ENCODE results near the gene CRHR1. TPM values are rescaled to one million over a fixed set of nuclear protein-coding genes. Genes with fewer than 3 reads are reported as not detected.

CRHR1 gene
- total and polyA plus RNA-seq, 4 donors = not detected

DNA sequence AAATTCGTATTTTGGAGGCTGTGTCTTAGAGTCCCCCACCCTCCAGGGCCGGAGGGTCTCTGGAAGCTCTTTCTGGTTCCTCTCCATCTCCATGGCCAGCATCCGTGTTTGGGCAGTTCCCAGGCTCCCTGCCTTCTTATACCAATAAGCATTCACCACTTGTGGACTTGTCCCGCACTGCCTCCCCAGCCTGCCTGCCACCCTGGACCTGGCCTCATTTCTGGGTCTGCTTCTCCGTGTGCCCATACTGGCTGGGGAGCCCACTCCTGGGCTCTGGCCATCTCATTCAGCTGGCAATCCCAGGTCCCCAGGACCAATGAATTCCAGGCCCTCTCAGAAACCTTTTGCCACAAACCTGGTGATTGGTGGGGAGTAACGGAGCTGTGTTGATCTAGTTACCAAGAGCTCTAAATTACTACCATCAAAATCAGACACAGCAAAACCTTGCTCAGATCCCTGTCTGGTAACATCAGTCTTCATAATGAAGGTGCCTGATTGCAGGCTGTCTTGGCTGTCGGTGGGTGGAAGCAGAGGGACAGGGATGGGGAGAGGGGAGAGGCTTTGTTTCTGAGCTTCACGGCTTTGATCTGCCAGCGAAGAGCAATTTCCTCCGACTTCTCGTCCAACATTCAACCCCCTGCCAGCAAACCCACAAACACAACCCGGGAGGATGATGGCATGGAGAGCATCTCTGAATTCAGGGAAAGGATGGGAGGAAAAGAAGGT is 27.7 kb upstream of the CRHR1 start:
- TF ChIP-seq CTCF (IDR thresholded peaks at IDR 0.05; ENCODE audit: control extremely low read depth, extremely low read depth) = no peak
- DNase-seq (no peak), ATAC-seq (ENCODE audit: insufficient read depth, low FRiP score) (no peak)
- no peak overlapping the region for H3K4me3 ChIP-seq
- H3K9ac ChIP-seq (ENCODE audit: insufficient read depth in 1 of 2, low read length in 2 of 2) = no peak overlapping the region
- no peaks in the 10 kb centered on the region for H3K9me3 ChIP-seq (ENCODE audit: control insufficient read depth in 4 of 4, insufficient read depth in 3 of 4, low read length in 3 of 4)
- no peaks in the 10 kb centered on the region for H3K4me1 ChIP-seq (ENCODE audit: control insufficient read depth in 5 of 5, insufficient read depth in 5 of 5, low read length in 5 of 5)
- H3K36me3 ChIP-seq (ENCODE audit: control insufficient read depth in 4 of 4, insufficient read depth in 4 of 4, low read length in 4 of 4) = no peaks in the 10 kb centered on the region
- H3K27me3 ChIP-seq (ENCODE audit: control insufficient read depth in 3 of 3, insufficient read depth in 3 of 3, low read length in 2 of 3) = peaks cover 0 to 7% (median 2%) of the 10 kb centered on the region in 3 donors
- 46 to 51% methylated on average over 12 of the region's 12 CpGs for WGBS, 2 donors
- H3K27ac ChIP-seq (ENCODE audit: low read depth in 1 of 2, low read length in 1 of 2) = no peak overlapping the region

- Histone ChIP-seq H3K27ac (ENCODE audit: low read depth in 1 of 2, low read length in 1 of 2) (no peak overlapping the region), H3K9ac (ENCODE audit: insufficient read depth in 1 of 2, low read length in 2 of 2) (no peak overlapping the region), H3K9me3 (ENCODE audit: control insufficient read depth in 4 of 4, insufficient read depth in 3 of 4, low read length in 3 of 4) (no peaks in the 10 kb centered on the region), H3K27me3 (ENCODE audit: control insufficient read depth in 3 of 3, insufficient read depth in 3 of 3, low read length in 2 of 3) (peaks cover 0 to 7% (median 2%) of the 10 kb centered on the region in 3 donors), H3K4me3 (no peak overlapping the region), H3K36me3 (ENCODE audit: control insufficient read depth in 4 of 4, insufficient read depth in 4 of 4, low read length in 4 of 4) (no peaks in the 10 kb centered on the region), H3K4me1 (ENCODE audit: control insufficient read depth in 5 of 5, insufficient read depth in 5 of 5, low read length in 5 of 5) (no peaks in the 10 kb centered on the region)
- 80 to 89% methylated on average over 13 of the region's 13 CpGs for WGBS, 2 donors
- no peak for DNase-seq
- no peak for ATAC-seq (ENCODE audit: insufficient read depth, low FRiP score)
- TF ChIP-seq CTCF (IDR thresholded peaks at IDR 0.05; ENCODE audit: control extremely low read depth, extremely low read depth) = no peak
Measured at GRCh38 chr17:45757431-45758218, 26.5 kb upstream of the CRHR1 start.

DNA sequence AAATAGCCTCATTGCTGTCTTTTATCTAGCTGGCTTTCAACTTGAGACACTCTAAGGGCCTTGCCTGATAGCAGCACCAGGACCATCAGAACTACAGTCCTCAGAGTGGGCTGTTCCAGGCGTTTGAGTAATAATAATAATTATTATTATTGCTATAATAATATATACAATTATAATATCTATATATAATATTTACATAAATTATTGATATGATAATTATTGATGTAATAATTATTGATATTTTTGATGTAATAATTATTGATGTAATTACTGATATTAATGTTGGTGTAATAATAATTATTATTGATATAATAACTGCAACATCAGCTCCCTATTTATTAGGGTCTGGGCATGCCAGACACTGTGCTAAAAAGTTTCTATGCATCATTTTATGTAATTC is 25.6 kb upstream of the CRHR1 start:
- H3K9ac ChIP-seq (ENCODE audit: insufficient read depth in 1 of 2, low read length in 2 of 2) = no peak overlapping the region
- H3K4me3 ChIP-seq = no peak overlapping the region
- 81 to 97% methylated on average over 1 of the region's 1 CpG for WGBS, 2 donors
- no peak overlapping the region for H3K27ac ChIP-seq (ENCODE audit: low read depth in 1 of 2, low read length in 1 of 2)
- H3K9me3 ChIP-seq (ENCODE audit: control insufficient read depth in 4 of 4, insufficient read depth in 3 of 4, low read length in 3 of 4) = no peaks in the 10 kb centered on the region
- peaks cover 0 to 7% (median 2%) of the 10 kb centered on the region in 3 donors for H3K27me3 ChIP-seq (ENCODE audit: control insufficient read depth in 3 of 3, insufficient read depth in 3 of 3, low read length in 2 of 3)
- TF ChIP-seq CTCF (IDR thresholded peaks at IDR 0.05; ENCODE audit: control extremely low read depth, extremely low read depth) = no peak
- no peak for ATAC-seq (ENCODE audit: insufficient read depth, low FRiP score)
- H3K4me1 ChIP-seq (ENCODE audit: control insufficient read depth in 5 of 5, insufficient read depth in 5 of 5, low read length in 5 of 5) = no peaks in the 10 kb centered on the region
- no peaks in the 10 kb centered on the region for H3K36me3 ChIP-seq (ENCODE audit: control insufficient read depth in 4 of 4, insufficient read depth in 4 of 4, low read length in 4 of 4)
- no peak for DNase-seq

All from lung (tissue), 12 donors.